ENCODE measurements around the gene GMEB2.

GMEB2 gene

GRCh38 chr20:63591786-63592355 lies 35.0 kb downstream of the GMEB2 start:
- H3K27ac Mint-ChIP-seq: peak overlapping the region; percentile 59
- no peak overlapping the region for H3K4me3 Mint-ChIP-seq

GRCh38 chr20:63591147-63591533 lies 35.8 kb downstream of the GMEB2 start:
- DNase-seq: no peak
- no peaks in the 10 kb centered on the region for H3K9me3 Mint-ChIP-seq
- H3K27me3 Mint-ChIP-seq (ENCODE audit: low read depth, poor library complexity): no peaks in the 10 kb centered on the region
- H3K4me1 Mint-ChIP-seq: peaks cover 16% of the 10 kb centered on the region
- H3K27ac Mint-ChIP-seq: peak overlapping the region; percentile 32
- H3K4me3 Mint-ChIP-seq: no peak overlapping the region
- peaks cover 23% of the 10 kb centered on the region for H3K36me3 Mint-ChIP-seq (ENCODE audit: low read depth)
- TF ChIP-seq, protein P1, sequence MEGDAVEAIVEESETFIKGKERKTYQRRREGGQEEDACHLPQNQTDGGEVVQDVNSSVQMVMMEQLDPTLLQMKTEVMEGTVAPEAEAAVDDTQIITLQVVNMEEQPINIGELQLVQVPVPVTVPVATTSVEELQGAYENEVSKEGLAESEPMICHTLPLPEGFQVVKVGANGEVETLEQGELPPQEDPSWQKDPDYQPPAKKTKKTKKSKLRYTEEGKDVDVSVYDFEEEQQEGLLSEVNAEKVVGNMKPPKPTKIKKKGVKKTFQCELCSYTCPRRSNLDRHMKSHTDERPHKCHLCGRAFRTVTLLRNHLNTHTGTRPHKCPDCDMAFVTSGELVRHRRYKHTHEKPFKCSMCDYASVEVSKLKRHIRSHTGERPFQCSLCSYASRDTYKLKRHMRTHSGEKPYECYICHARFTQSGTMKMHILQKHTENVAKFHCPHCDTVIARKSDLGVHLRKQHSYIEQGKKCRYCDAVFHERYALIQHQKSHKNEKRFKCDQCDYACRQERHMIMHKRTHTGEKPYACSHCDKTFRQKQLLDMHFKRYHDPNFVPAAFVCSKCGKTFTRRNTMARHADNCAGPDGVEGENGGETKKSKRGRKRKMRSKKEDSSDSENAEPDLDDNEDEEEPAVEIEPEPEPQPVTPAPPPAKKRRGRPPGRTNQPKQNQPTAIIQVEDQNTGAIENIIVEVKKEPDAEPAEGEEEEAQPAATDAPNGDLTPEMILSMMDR (IDR thresholded peaks at IDR 0.05): no peak

More at GRCh38 chr20:63591786-63592355, 35.0 kb downstream of the GMEB2 start:
- Mint-ChIP-seq H3K36me3 (ENCODE audit: low read depth) (peaks cover 23% of the 10 kb centered on the region), H3K4me1 (peaks cover 16% of the 10 kb centered on the region), H3K9me3 (no peaks in the 10 kb centered on the region), H3K27me3 (ENCODE audit: low read depth, poor library complexity) (no peaks in the 10 kb centered on the region)
- no peak for DNase-seq
- TF ChIP-seq, protein P1 (IDR thresholded peaks at IDR 0.05): no peak

GRCh38 chr20:63590218-63591146 lies 36.4 kb downstream of the GMEB2 start:
- Mint-ChIP-seq H3K36me3 (ENCODE audit: low read depth) (peaks cover 23% of the 10 kb centered on the region), H3K4me1 (peaks cover 16% of the 10 kb centered on the region), H3K4me3 (no peak overlapping the region), H3K27me3 (ENCODE audit: low read depth, poor library complexity) (no peaks in the 10 kb centered on the region), H3K9me3 (no peaks in the 10 kb centered on the region), H3K27ac (peak overlapping the region; percentile 32)
- DNase-seq: no peak
- TF ChIP-seq, protein P1 (IDR thresholded peaks at IDR 0.05): no peak

- TF ChIP-seq, protein P1 (IDR thresholded peaks at IDR 0.05): no peak
- Mint-ChIP-seq H3K36me3 (ENCODE audit: low read depth) (peaks cover 23% of the 10 kb centered on the region), H3K27me3 (ENCODE audit: low read depth, poor library complexity) (no peaks in the 10 kb centered on the region), H3K9me3 (no peaks in the 10 kb centered on the region), H3K27ac (peak overlapping the region; percentile 68), H3K4me3 (no peak overlapping the region), H3K4me1 (peaks cover 16% of the 10 kb centered on the region)
- no peak for DNase-seq
Measured at GRCh38 chr20:63589261-63590217, 37.4 kb downstream of the GMEB2 start.

DNA sequence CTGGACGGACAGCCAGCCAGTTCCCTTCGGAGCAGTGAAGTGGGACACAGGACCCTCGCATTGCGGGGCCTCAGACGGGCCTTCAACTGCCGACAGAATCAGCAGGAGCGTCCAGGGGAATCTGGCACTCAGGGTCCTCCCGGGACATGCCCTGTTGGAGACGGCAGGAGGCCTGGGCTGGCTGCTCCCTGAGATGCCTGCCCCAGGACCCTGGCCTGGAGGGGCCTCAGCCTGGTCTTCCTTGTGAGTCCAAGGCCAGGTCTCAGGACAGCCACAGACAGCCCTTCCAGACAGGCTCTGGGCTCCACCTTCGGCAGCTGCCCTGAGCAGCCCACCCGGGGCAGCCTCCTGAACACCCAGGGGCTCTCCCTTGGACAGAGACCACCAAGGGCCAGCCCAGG lies 38.3 kb downstream of the GMEB2 start:
- H3K27ac Mint-ChIP-seq: peak overlapping the region; percentile 82
- H3K4me3 Mint-ChIP-seq: no peak overlapping the region
- TF ChIP-seq, protein P1 (IDR thresholded peaks at IDR 0.05): no peak
- H3K27me3 Mint-ChIP-seq (ENCODE audit: low read depth, poor library complexity): no peaks in the 10 kb centered on the region
- no peak for DNase-seq
- peaks cover 23% of the 10 kb centered on the region for H3K36me3 Mint-ChIP-seq (ENCODE audit: low read depth)
- H3K4me1 Mint-ChIP-seq: peaks cover 20% of the 10 kb centered on the region
- no peaks in the 10 kb centered on the region for H3K9me3 Mint-ChIP-seq

All from nephron progenitor cell (in vitro differentiated cells).